GM12874 (cell line): ENCODE results near the gene DPP3.

ENCODE experiments used
- TF ChIP-seq, protein P1 (sequence below): IDR thresholded peaks from 2 replicates; pipeline ENCODE4 v1.5.1; 2011; ENCODE audit warnings: low read depth, mild to moderate bottlenecking, control low read depth, low read length, moderate library complexity; ENCODE audit not compliant: insufficient read depth

DPP3 gene

DNA sequence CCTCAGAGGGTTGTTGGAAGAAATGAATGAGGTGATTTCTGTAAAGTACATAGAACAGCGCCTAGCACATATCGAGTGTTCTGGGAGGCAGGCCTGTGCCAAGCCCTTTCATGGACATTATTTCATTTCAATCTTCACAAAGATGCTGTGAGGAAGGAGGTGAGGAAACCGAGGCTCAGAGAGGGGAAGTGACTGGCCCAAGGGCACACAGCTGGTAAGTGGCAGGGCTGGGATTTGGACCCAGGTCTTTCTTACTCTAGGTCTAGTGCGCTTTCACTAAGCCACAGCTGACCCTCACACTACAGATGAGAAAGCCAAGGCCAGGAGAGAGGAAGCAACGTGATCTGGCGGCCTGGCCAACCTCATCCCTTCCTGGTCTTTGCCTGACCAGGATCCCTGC is 11.5 kb upstream of the DPP3 start:
- TF ChIP-seq, protein P1, sequence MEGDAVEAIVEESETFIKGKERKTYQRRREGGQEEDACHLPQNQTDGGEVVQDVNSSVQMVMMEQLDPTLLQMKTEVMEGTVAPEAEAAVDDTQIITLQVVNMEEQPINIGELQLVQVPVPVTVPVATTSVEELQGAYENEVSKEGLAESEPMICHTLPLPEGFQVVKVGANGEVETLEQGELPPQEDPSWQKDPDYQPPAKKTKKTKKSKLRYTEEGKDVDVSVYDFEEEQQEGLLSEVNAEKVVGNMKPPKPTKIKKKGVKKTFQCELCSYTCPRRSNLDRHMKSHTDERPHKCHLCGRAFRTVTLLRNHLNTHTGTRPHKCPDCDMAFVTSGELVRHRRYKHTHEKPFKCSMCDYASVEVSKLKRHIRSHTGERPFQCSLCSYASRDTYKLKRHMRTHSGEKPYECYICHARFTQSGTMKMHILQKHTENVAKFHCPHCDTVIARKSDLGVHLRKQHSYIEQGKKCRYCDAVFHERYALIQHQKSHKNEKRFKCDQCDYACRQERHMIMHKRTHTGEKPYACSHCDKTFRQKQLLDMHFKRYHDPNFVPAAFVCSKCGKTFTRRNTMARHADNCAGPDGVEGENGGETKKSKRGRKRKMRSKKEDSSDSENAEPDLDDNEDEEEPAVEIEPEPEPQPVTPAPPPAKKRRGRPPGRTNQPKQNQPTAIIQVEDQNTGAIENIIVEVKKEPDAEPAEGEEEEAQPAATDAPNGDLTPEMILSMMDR: no peak

GRCh38 chr11:66469441-66469840 is 10.8 kb upstream of the DPP3 start:
- TF ChIP-seq, protein P1: no peak

DNA sequence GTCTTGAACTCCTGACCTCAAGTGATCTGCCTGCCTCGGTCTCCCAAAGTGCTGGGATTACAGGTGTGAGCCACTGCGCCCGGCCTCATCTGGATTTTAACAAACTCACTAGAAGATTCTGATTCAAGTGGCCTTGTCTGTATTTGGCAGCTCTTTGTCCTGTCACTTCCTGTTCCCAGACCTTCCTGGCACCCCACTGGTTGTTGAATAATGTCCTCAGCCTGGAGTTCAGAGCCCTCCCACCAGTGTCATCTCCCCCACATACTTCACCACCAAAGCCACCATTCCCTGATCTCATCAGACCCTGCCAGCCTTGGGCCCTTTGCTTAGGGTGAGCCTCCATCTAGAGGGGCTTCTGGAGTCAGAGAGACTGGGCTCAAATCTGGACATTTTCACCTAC is 10.2 kb upstream of the DPP3 start:
- TF ChIP-seq, protein P1: no peak

DNA sequence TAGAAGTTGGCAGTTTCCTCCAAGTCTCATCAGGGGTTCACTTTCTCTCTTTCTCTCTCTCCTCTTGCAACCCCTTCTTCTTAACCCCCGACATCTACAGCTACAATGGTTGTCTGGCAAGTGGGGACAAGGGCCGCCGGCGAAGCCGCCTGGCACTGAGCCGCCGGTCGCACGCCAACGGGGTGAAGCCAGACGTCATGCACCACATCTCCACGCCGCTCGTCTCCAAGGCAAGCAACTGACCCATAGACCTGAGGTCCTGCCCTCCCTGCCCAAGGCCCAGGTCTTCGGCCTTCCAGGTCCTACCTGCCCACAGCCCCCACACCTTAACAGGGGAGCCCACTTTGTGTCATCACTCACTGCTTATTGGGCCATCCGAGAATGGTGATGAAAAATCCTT is 9.1 kb upstream of the DPP3 start:
- TF ChIP-seq, protein P1: no peak

DNA sequence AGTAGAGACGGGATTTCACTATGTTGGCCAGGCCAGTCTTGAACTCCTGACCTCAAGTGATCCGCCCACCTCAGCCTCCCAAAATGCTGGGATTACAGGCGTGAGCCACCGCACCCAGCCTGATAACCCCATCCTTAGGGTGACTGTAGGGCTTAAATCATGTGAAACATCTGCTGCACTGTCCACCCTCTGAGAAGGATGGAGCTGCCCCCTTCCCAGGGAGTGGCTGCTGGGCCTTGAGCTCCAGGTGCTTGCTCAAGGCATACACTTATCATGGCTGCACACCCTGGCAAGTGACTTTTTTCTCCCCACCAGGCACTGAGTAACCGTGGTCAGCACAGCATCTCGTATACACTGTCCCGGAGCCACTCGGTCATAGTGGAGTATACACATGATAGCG is 8.2 kb upstream of the DPP3 start:
- TF ChIP-seq, protein P1: no peak

DNA sequence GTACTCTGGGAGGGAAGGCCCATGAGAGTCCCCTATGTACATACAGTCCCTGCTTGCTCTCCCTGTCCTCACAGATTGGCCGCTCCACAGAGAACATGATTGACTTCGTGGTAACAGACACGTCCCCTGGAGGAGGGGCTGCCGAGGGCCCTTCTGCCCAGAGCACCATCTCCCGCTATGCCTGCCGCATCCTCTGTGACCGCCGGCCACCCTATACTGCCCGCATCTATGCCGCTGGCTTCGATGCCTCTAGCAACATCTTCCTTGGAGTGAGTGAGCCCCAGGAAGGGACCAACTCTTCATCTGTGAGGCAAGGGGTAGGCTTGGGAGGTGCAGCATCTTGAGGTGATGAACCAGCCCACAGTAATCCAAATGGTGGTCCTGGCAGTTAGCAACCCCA is 7.1 kb upstream of the DPP3 start:
- TF ChIP-seq, protein P1: no peak

DNA sequence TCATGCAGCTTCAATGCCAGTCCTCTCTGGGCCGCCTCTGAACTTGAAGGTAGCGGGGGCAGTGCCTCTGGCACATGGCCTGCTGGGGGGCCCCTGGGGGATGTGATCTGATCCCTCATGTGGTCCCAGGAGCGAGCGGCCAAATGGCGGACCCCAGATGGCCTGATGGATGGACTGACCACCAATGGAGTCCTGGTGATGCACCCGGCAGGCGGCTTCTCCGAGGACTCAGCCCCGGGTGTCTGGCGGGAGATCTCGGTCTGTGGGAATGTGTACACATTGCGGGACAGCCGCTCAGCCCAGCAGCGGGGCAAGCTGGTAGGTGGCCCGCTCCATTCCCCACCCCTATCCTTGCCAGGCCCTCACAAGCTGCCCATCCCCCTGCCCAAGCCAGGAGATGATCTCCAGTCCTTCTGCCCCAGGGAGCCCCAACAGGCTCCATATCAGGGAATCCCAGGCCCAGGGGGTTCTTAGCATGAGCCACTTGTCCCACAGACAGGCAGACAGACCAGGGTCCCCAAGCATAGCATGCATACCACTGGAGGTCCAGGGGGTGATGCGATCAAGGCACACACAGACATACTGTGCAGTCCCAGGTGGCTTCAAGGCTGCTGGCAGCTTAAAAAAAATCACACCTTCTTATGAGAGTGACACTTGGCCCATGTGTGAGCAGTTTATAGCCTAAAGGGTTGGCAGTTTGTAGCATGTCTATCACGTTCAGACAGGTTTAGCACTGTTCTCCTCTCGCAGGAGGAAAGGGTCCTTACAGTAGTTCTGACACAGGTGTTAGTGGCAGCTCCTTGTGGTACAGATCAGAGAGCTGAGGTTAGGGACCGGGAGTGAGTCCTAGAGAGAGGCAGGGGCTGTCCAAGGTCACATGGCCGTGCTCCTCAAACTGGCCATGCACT is 6.4 kb upstream of the DPP3 start:
- TF ChIP-seq, protein P1: no peak
